ENCODE data around the gene RAC2.

Gene RAC2

GRCh38 chr22:37186228-37186996 lies 57.7 kb downstream of the RAC2 start:
- no peak for DNase-seq (ENCODE audit: low read depth)

GRCh38 chr22:37185646-37186227 lies 58.3 kb downstream of the RAC2 start:
- DNase-seq (ENCODE audit: low read depth): no peak

- no peak for DNase-seq (ENCODE audit: low read depth)
These were observed 59.1 kb downstream of the RAC2 start for GRCh38 chr22:37184816-37185541.

GRCh38 chr22:37184380-37184755 lies 59.7 kb downstream of the RAC2 start:
- DNase-seq (ENCODE audit: low read depth): no peak

GRCh38 chr22:37183432-37184379 lies 60.4 kb downstream of the RAC2 start:
- DNase-seq (ENCODE audit: low read depth): no peak

- DNase-seq (ENCODE audit: low read depth): no peak
These were observed 61.2 kb downstream of the RAC2 start for GRCh38 chr22:37182949-37183245.

GRCh38 chr22:37182101-37182948 lies 61.7 kb downstream of the RAC2 start:
- no peak for DNase-seq (ENCODE audit: low read depth)

GRCh38 chr22:37181681-37182080 lies 62.4 kb downstream of the RAC2 start:
- no peak for DNase-seq (ENCODE audit: low read depth)

GRCh38 chr22:37180531-37181231 lies 63.4 kb downstream of the RAC2 start:
- no peak for DNase-seq (ENCODE audit: low read depth)

GRCh38 chr22:37179622-37180420 lies 64.2 kb downstream of the RAC2 start:
- no peak for DNase-seq (ENCODE audit: low read depth)

- DNase-seq (ENCODE audit: low read depth): no peak
These were observed 65.0 kb downstream of the RAC2 start for GRCh38 chr22:37179126-37179470.

- DNase-seq (ENCODE audit: low read depth): no peak
These were observed 65.5 kb downstream of the RAC2 start for GRCh38 chr22:37178350-37179125.

GRCh38 chr22:37177755-37178154 lies 66.3 kb downstream of the RAC2 start:
- DNase-seq (ENCODE audit: low read depth): no peak

GRCh38 chr22:37177221-37177620 lies 66.8 kb downstream of the RAC2 start:
- DNase-seq (ENCODE audit: low read depth): no peak

GRCh38 chr22:37176464-37177061 lies 67.5 kb downstream of the RAC2 start:
- DNase-seq (ENCODE audit: low read depth): no peak

- DNase-seq (ENCODE audit: low read depth): no peak
These were observed 68.4 kb downstream of the RAC2 start for GRCh38 chr22:37175414-37176281.

Data from activated T-helper 1 cell treated with Interleukin-2 at 50 U/mL for 16 hours (primary cell).